GM12874 (cell line): Measurements from ENCODE around the gene LRP1B.

Experiments used
- TF ChIP-seq, protein P1 (sequence below): IDR thresholded peaks from 2 replicates; pipeline ENCODE4 v1.5.1; 2011; ENCODE audit warnings: low read depth, mild to moderate bottlenecking, control low read depth, low read length, moderate library complexity; ENCODE audit not compliant: insufficient read depth

The LRP1B gene

DNA sequence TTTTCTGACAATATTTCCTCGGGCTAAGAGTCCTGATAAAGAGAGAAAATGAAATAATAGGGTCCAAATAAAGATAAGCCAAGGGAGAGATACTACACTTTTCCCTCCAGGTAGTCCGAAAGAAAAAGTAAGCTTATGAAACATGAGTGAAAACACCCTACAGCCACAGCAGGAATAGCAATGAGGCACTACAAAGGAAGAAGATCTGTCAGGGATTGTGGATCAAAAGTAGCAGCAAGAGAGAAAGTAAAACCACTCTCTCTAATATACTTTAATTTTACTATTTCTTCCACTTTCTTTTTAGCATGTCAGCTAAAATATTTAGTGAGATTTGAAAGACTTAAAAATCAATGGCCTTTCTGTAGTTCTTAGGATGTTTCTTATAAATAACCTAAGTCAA is 1601.8 kb downstream of the LRP1B start:
- TF ChIP-seq, protein P1, sequence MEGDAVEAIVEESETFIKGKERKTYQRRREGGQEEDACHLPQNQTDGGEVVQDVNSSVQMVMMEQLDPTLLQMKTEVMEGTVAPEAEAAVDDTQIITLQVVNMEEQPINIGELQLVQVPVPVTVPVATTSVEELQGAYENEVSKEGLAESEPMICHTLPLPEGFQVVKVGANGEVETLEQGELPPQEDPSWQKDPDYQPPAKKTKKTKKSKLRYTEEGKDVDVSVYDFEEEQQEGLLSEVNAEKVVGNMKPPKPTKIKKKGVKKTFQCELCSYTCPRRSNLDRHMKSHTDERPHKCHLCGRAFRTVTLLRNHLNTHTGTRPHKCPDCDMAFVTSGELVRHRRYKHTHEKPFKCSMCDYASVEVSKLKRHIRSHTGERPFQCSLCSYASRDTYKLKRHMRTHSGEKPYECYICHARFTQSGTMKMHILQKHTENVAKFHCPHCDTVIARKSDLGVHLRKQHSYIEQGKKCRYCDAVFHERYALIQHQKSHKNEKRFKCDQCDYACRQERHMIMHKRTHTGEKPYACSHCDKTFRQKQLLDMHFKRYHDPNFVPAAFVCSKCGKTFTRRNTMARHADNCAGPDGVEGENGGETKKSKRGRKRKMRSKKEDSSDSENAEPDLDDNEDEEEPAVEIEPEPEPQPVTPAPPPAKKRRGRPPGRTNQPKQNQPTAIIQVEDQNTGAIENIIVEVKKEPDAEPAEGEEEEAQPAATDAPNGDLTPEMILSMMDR = no peak

DNA sequence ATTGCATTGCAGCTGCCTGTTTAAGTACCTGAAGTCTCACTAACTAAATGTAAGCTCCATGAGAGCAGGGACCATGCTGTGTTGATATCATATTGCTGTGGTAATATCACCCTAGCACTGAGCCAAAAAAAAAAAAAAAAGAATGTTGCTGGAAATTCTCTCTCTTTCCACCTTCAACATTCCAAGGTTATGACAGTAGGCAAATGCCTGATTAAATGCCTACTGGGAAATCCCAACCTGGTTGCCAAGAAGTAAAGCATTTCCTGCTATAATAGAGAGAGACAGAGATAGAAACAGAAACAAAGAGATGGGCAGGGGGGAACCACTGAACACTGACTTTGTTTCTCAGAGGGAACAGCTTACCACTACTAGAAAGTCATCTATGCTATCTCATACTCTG is 1604.2 kb downstream of the LRP1B start:
- TF ChIP-seq, protein P1 = no peak

DNA sequence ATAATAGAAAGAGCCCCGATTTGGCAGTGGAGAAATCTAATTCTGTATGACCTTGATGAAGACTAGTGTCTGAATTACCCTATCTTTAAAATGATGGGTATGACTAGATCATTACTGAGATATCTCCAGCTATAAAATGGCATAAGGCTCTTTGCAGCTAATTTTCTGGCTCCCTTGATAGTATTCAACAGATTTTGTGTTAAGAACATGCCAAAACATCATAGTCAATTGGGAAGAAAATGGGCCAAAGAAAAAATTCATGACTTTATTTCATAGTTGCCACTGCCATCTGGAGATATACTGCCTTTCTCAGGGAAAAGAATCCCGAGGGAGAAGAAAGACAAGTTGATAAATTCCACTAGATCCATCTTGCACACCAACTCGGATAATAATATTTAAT is 1618.7 kb downstream of the LRP1B start:
- TF ChIP-seq, protein P1 = no peak

DNA sequence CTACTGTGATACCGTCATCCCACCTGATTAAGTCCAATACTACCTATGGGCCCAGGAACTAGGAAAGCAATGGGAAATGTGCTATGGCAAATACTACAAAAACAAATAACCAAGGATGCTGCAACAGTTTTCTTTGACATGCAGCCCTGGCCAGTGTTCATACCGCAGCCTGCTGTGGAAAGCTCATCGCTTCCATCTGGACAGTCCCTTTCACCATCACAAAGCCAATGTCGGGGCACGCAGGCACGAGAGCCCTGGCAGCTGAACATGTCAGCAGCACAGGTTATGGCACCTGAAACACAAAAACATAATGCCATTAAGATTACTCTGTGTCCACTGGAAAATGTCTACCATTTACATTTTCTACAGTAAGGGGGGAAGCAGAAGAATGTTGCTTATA is 1621.1 kb downstream of the LRP1B start:
- TF ChIP-seq, protein P1 = no peak

DNA sequence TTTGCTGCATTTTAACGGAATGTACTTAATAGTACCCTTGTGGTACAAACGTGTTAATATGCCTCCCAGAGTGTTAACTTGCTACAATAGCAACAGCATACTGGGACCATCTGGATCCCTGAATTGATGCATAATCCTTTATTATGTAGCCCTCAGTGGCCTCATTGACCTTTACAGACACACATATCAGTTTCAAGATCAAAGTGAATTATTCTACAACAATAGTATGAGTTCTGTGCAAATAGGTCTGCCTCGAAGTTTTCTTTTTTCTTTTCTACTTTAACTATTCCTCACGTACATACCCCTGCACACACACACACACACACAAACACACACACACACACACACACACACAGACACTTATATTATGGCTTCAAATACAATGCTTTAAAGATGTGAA is 1622.1 kb downstream of the LRP1B start:
- TF ChIP-seq, protein P1 = no peak

DNA sequence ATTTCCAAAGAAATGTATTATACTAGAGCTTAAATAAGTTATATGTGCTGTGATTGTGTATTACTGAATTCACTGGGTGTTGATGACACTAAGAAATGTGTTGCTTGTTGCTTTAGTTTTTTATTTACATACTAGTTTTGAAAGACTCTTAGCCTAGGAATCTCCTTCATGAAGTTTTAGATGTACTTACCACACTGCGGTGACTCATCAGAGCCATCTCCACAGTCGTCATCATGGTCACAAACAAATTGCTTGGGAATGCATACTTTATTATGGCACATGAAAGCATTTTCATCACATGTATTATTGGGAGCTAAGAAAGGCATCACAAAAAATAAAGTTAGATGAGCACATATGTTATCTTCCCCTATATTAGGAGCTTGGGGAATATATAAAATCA is 1624.2 kb downstream of the LRP1B start:
- TF ChIP-seq, protein P1 = no peak

DNA sequence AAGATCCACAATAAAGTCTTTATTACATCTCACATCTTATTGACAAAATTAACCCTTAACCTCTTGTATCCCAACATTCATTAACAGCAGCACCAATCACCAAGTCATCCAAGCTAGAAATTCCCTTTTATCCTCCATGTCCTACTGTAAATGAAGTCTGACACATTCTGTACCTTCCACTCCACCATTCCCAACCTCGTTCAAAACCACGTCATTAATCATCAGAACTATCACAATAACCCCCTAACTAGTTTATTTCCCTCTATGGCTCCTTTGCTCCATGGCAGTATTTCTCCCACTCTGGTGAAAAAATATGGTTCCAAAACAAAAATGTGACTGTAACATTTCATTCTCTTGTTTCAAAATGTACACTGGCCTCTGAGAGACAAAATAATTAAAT is 1626.2 kb downstream of the LRP1B start:
- TF ChIP-seq, protein P1 = no peak
